Retinal pigment epithelial cell (primary cell): ENCODE data around the gene GEMIN4.
"Not testable (repeated sequence)": the region's sequence is repeated elsewhere in the genome, so short reads cannot be mapped to it uniquely, and the experiment has no call there.

ENCODE experiments used
- DNase-seq: peaks from one replicate; pipeline ENCODE4 v3.0.0-alpha.2; 2010; ENCODE audit warnings: low read depth
- H3K4me3 ChIP-seq: 2 replicates; pipeline ENCODE4 v1.5.1; 2011; ENCODE audit warnings: mild to moderate bottlenecking, low read length, control low read depth, moderate library complexity
- CTCF ChIP-seq: conservative IDR thresholded peaks from 2 replicates; pipeline ENCODE4 v1.5.1; 2011; ENCODE audit warnings: low read depth, low read length, control low read depth, inconsistent platforms

The GEMIN4 gene

DNA sequence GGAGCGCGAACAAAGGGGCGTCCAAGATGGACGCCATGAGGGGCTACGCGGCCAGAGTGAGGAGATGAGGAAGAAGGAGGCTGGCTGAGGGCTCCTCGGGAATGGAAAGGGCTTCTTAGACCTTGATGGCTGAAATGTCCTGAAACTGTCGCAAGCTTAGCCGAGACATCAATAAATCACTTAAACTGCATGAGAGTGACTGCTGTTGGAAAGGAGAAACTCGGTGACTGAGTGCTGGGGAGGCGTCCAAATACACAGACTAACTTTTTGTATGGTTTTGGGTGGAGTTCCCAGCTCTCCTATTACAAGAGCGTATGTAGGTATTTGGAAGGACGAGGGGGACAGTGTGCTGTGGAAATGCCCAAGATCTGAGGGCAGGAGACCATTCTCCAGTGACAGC lies 1.4 kb upstream of the GEMIN4 start:
- no peak overlapping the region for H3K4me3 ChIP-seq
- TF ChIP-seq CTCF = no peak
- DNase-seq = no peak

- peak overlapping the region; percentile 60 for H3K4me3 ChIP-seq
- no peak for TF ChIP-seq CTCF
- DNase-seq = peak; percentile 22
Observed at GRCh38 chr17:752620-753219, 656 bp upstream of the GEMIN4 start.

DNA sequence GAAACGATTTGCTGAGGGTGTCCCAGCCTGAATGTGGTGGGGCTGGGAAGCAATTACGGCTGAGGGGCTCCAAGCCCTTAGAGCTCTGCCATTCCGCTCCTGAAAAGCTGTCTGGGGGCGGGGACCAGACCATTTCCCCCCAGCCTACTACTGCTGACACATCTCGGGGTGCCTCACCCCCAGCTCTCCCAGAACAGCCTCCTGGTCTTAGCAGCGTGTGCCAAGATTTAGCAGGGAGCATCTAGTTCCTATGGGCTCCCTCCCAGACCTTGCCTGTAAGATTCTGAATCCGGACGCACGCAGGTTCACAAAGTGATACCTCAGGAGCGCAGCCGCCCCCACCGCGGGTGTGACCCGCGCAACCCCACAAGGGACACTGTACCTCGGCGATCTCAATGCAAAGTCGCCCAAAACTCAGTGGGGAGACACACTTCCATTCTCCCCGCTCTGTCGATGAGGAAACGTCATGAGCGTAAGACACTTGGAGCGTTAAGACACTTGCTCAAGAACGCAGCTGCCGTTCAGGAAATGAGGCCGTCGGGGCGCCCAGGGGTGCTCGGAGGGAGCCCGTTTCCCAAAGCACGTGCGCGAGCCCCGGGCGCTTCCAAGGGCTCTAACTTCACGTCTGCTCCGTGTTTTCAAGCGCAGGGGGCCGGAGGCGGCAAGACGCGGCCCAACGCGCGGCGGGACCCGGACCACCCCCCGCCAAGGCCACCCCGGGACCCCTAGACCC lies 629 bp downstream of the GEMIN4 start:
- H3K4me3 ChIP-seq = peak overlapping the region; percentile 71
- DNase-seq = no peak
- no peak for TF ChIP-seq CTCF

DNA sequence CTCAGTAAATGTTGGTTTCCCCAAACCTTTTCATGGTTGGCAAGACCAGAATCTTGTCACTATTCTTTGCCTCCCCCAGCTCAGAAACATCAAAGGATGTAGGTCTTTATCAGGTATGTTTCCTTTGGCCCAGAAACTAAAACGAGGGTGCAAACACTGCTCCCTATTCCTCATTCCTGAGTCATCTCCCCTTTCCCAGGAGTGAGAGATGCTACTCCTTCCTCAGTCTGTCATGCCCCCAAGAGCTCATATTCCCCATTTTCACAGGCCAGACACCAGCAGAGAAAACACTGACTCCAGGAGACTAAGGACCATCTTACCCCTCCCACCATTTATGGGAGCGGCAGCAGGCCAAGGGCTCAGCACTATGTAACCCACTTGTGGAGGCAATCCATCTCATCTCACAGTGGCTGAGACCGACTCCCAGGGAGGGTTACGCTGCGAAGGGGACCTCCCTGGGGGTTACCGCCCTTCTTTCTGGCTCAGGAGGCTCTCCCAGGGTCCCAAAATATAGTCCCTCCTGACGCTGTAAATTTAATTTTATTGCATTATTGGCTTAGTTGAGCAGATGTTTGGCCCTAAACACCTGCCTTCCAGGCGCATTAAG lies 1.5 kb downstream of the GEMIN4 start:
- DNase-seq = no peak
- TF ChIP-seq CTCF = no peak
- peak overlapping the region; percentile 71 for H3K4me3 ChIP-seq

DNA sequence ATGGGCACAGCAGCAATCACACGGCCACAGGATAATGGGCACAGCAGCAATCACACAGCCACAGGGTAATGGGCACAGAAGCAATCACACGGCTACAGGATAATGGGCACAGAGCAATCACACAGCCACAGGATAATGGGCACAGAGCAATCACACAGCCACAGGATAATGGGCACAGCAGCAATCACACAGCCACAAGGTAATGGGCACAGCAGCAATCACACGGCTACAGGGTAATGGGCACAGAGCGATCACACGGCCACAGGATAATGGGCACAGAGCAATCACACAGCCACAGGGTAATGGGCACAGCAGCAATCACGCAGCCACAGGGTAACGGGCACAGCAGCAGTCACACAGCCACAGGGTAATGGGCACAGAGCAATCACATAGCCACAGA lies 2.7 kb downstream of the GEMIN4 start:
- not testable (repeated sequence) for H3K4me3 ChIP-seq, DNase-seq

DNA sequence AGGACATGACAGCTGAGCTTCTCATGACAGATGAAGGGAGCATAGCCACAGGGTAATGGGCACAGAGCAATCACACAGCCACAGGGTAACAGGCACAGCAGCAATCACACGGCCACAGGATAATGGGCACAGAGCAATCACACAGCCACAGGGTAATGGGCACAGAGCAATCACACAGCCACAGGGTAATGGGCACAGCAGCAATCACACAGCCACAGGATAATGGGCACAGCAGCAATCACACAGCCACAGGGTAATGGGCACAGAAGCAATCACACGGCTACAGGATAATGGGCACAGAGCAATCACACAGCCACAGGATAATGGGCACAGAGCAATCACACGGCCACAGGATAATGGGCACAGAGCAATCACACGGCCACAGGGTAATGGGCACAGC lies 3.5 kb downstream of the GEMIN4 start:
- not testable (repeated sequence) for H3K4me3 ChIP-seq, DNase-seq

GRCh38 chr17:746783-747629 lies 5.1 kb downstream of the GEMIN4 start:
- no peak overlapping the region for H3K4me3 ChIP-seq
- no peak for TF ChIP-seq CTCF
- no peak for DNase-seq
